22Rv1 (cell line): ENCODE measurements around the gene RING1.

Experiments
- CTCF ChIP-seq: fragments of 450-650 bp; IDR thresholded peaks from 2 replicates; pipeline ENCODE4 v1.5.1; 2017; ENCODE audit warnings: mild to moderate bottlenecking
- ZFX ChIP-seq: fragments of 450-650 bp; IDR thresholded peaks from 2 replicates; pipeline ENCODE4 v1.6.1; 2017; ENCODE audit warnings: antibody characterized with exemption, borderline replicate concordance

DNA sequence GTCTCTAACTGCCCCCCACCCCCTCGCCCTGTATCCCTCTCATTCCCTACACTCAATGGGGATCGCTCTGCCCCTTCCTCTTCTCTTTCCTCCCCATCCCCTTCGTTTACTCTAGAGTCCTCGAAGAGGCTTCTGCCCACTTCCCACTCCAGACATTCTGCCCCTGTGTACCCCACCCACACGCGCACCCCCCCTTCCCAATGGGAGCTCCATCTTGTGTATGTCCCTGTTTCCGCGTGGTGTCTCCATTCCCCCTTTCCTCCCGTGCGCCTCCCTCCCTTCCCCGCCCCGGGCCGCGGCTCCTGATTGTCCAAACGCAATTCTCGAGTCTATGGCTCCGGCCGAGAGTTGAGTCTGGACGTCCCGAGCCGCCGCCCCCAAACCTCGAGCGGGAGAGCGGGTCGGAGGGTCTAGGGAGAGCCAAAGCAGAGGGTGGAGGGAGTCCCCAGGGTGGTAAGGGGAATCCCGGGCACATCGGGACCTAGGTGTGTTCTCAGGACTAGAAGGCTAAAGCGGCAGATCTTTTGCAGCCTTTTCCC lies 679 bp upstream of the RING1 start:
- TF ChIP-seq CTCF: no peak
- TF ChIP-seq ZFX: no peak
